GM13976 (cell line): ENCODE results near the gene ROBO1.

Source experiments
- DNase-seq: peaks from one replicate; pipeline ENCODE4 v3.0.0; 2012; ENCODE audit warnings: low spot score
- in situ Hi-C: fragments of 300-500 bp; cut with MboI; formaldehyde crosslinking; loops from one replicate; pipeline ENCODE4 v1.12.0; 2022; ENCODE audit warnings: low sequenced_read_pairs, mixed read lengths, inconsistent platforms; ENCODE audit not compliant: unreplicated experiment
- TF ChIP-seq, protein P1 (sequence below): IDR thresholded peaks from 2 replicates; pipeline ENCODE4 v1.5.1; 2012; ENCODE audit warnings: borderline replicate concordance, mild to moderate bottlenecking; ENCODE audit not compliant: insufficient read depth; ENCODE audit errors: extremely low read depth, missing control alignments, control extremely low read depth

Gene ROBO1

DNA sequence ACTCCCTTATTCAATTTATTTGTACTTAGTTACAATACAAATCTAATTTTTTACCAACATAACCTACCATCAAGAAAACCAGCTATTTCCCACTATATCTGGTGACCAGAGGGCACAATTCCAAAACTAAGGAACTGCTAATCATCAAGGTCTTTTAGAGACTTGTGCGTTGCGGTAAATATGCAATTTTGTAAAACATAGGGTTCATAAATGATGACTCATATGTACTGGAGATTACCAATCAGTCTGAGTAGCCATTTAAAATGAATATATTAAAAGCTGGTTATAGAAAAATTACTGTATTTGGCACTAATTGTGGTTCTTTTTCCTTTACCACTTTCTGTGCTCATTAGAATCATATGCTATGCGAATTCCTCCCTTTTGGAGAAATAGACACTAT lies 859.6 kb downstream of the ROBO1 start:
- in situ Hi-C loops, result no loop called here
- DNase-seq, result no peak
- TF ChIP-seq, protein P1, sequence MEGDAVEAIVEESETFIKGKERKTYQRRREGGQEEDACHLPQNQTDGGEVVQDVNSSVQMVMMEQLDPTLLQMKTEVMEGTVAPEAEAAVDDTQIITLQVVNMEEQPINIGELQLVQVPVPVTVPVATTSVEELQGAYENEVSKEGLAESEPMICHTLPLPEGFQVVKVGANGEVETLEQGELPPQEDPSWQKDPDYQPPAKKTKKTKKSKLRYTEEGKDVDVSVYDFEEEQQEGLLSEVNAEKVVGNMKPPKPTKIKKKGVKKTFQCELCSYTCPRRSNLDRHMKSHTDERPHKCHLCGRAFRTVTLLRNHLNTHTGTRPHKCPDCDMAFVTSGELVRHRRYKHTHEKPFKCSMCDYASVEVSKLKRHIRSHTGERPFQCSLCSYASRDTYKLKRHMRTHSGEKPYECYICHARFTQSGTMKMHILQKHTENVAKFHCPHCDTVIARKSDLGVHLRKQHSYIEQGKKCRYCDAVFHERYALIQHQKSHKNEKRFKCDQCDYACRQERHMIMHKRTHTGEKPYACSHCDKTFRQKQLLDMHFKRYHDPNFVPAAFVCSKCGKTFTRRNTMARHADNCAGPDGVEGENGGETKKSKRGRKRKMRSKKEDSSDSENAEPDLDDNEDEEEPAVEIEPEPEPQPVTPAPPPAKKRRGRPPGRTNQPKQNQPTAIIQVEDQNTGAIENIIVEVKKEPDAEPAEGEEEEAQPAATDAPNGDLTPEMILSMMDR, result no peak

GRCh38 chr3:78907367-78907766 lies 860.4 kb downstream of the ROBO1 start:
- TF ChIP-seq, protein P1, result no peak

DNA sequence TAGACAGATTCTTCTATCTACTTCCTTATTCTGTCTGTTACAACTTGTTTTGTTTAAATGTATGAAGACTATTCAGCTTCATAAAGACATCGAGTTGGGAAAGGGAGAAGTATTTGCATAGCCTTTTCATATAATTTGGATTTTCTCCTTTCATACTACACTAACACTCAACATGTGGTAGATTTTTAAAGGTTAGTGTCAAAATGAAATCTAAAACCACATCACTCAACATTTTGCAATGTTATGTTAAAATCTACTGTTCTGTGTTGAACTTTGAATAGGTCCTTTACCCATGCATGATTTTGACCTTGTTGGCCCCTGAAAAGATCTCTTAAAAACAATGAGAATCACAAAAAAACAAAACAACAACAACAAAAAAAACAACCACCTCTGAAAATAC lies 860.9 kb downstream of the ROBO1 start:
- DNase-seq, result no peak
- in situ Hi-C loops, result no loop called here
- TF ChIP-seq, protein P1, result no peak

More at GRCh38 chr3:78907367-78907766, 860.4 kb downstream of the ROBO1 start:
- in situ Hi-C loops, result no loop called here
- no peak for DNase-seq

- in situ Hi-C loops, result no loop called here
- no peak for DNase-seq
Measured at GRCh38 chr3:78906245-78906644, 861.6 kb downstream of the ROBO1 start.

DNA sequence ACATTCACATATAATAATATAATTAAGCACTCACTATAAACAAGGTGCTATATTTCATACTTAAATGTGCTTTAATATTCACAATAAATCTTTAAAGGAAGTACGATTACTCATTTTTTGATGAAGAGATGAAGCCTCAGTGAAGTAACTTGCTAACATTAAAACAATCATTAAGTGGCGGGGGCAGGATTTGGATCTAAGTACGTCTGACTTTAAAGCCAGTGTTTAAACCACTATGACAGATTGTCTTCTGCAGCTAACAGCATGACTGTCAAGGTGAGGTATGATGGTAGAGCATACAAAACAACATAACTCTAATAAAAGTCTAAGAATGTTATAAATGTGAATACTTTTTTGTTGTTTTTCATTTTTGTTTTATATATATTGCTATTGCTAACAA lies 862.1 kb downstream of the ROBO1 start:
- TF ChIP-seq, protein P1, result no peak

More at GRCh38 chr3:78906245-78906644, 861.6 kb downstream of the ROBO1 start:
- TF ChIP-seq, protein P1, result no peak

DNA sequence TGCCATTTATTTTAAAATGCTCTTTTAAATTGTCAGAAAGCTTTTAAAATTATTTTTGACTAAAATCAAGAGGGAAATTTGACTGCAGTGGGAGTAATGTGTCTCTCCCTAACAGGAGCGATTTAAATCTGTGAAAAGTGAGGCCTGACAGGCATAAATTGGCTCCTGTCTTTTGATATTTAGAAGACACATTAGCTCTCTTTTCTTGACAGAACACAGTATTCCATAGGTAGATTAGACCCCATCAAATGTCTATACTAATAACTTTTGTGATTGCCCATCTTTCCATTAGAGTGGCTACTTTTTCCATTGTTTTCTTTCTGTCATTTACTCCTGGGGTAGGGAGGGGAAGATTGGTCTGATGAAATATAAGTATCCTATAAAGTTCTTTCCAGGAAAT lies 866.3 kb downstream of the ROBO1 start:
- in situ Hi-C loops, result no loop called here
- no peak for DNase-seq
- TF ChIP-seq, protein P1, result no peak

More for the DNA sequence above, 862.1 kb downstream of the ROBO1 start:
- in situ Hi-C loops, result no loop called here
- DNase-seq, result no peak

GRCh38 chr3:78900880-78901279 lies 866.9 kb downstream of the ROBO1 start:
- DNase-seq, result no peak
- TF ChIP-seq, protein P1, result no peak
- in situ Hi-C loops, result no loop called here
